Coronary artery (tissue), 2 donors: Measurements from ENCODE around the gene ANK3.

Source experiments
- DNase-seq: peaks from one replicate; pipeline ENCODE4 v3.0.0-alpha.2; 2017; ENCODE audit warnings: low spot score
- H3K27ac ChIP-seq, 2 donors: fragments of 200-600 bp; sonication (generic); one replicate each; pipeline ENCODE4 v1.5.1; 2016 to 2019
- H3K4me3 ChIP-seq: fragments of 200-600 bp; sonication (generic); 2 replicates; pipeline ENCODE4 v1.5.1; 2016; ENCODE audit warnings: mild to moderate bottlenecking, moderate library complexity
- TF ChIP-seq, protein P1 (sequence below): fragments of 200-600 bp; sonication (generic); IDR thresholded peaks from one replicate; pipeline ENCODE4 v1.5.1; 2019; ENCODE audit warnings: antibody characterized with exemption

The ANK3 gene

DNA sequence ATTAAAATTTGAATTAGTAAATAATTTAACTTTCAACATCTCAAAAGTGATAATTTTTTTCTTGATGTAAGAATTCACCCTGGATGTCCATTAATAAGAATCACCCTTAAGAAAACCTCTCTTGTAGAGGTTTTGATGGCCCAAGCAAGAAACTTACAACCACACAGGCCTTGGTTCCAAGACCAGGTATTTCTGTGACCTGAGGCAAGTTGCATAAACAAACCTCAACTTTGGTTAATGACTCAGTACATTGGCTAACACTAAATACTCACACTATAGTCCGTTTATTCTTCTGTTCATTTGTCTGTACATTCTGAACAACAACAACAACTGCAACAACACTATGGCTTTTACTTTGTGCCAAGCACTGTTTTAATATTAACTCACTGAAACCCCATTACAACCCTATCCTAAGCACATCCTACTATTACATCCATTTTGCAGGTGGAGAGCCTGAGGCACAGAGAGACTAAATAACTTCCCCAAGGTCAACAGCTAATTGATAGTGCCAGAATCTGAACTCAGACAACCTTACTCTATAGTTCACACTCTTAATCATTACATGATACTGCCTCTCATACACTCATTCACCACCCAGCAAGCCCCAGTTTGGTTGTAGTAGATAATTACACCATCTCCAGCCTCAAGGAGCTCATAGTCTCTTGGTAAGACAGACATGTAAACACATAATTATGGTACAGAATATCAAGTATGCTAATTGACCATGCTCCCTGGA lies 6.6 kb downstream of the ANK3 start:
- no peak for DNase-seq
- Histone ChIP-seq H3K4me3 (no peak overlapping the region), H3K27ac (no peak overlapping the region)
- TF ChIP-seq, protein P1, sequence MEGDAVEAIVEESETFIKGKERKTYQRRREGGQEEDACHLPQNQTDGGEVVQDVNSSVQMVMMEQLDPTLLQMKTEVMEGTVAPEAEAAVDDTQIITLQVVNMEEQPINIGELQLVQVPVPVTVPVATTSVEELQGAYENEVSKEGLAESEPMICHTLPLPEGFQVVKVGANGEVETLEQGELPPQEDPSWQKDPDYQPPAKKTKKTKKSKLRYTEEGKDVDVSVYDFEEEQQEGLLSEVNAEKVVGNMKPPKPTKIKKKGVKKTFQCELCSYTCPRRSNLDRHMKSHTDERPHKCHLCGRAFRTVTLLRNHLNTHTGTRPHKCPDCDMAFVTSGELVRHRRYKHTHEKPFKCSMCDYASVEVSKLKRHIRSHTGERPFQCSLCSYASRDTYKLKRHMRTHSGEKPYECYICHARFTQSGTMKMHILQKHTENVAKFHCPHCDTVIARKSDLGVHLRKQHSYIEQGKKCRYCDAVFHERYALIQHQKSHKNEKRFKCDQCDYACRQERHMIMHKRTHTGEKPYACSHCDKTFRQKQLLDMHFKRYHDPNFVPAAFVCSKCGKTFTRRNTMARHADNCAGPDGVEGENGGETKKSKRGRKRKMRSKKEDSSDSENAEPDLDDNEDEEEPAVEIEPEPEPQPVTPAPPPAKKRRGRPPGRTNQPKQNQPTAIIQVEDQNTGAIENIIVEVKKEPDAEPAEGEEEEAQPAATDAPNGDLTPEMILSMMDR: no peak

GRCh38 chr10:60380781-60381180 lies 8.9 kb downstream of the ANK3 start:
- DNase-seq: no peak
- Histone ChIP-seq H3K4me3 (no peak overlapping the region), H3K27ac (no peak overlapping the region)
- TF ChIP-seq, protein P1: no peak

DNA sequence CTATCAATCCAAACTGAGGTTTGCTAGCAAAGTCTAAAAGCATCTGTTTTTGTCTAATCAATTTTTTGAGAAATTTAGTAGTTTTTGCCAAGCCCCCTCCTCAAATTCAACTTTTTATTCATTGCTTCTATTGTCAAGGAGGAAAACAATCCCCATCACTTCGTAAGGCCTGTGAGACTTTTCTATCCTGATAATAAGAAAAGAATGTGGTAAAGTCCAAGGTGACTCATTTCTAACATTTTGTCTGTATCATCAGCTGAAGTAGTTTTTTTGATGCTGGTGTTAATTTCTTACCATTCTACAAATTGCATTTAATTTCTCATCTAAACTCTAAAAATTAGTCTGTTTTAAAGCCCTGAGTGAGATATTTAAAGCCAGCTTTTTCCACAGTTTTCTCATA lies 11.7 kb downstream of the ANK3 start:
- DNase-seq: no peak
- TF ChIP-seq, protein P1: no peak
- H3K27ac ChIP-seq: no peak overlapping the region
- no peak overlapping the region for H3K4me3 ChIP-seq

- H3K4me3 ChIP-seq: no peak overlapping the region
- TF ChIP-seq, protein P1: no peak
- H3K27ac ChIP-seq: no peak overlapping the region
- no peak for DNase-seq
Observed at GRCh38 chr10:60377042-60377352, 12.7 kb downstream of the ANK3 start.

DNA sequence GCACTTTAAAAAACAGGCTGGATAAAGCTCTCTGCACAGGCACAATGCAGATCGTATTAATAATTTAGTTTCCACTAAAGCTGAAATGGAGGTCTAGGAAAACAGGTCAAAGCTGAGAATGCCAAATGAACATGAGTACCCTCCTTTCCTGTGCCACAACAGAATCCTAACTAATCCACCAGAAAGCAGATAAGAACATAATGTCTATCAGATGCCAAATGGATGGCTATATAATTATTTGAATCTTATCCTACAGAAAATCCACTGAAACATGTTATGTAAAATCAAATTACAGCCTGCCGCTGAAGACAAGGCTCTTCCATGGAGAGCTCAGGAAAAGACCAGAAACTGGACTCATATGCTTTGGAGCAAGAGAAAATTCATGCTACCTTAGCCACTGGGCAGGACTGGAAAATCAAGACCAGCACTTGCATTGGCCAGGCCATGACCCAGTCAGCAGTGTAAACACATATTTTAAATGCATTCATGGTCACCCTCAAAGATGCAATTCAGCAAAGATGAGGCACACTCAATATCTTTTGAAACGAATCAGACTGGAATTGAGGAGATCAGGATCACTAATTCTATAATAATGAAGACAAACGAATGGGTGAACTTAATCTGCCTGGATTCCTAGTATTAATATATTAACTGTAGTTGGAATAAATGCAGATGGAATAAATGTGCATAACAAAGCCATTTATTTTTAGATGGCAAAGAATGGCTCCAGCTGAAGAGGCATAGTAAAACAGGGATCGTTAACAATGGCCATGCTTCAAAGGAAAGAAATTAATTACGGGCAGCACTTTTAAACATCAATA lies 13.2 kb downstream of the ANK3 start:
- DNase-seq: no peak
- Histone ChIP-seq H3K27ac (no peak overlapping the region), H3K4me3 (no peak overlapping the region)
- TF ChIP-seq, protein P1: no peak

- no peak for DNase-seq
- TF ChIP-seq, protein P1: no peak
- H3K4me3 ChIP-seq: no peak overlapping the region
- H3K27ac ChIP-seq: peak overlapping the region in 1 of 2 donors; percentile 24
Observed at GRCh38 chr10:60375293-60376004, 14.2 kb downstream of the ANK3 start.
